ENCODE results near the gene HSD17B11. TPM values are rescaled to one million over a fixed set of nuclear protein-coding genes. Genes with fewer than 3 reads are reported as not detected.

HSD17B11 gene
- polyA plus RNA-seq, 3 donors, result 86.9 to 330 (median 272) TPM

DNA sequence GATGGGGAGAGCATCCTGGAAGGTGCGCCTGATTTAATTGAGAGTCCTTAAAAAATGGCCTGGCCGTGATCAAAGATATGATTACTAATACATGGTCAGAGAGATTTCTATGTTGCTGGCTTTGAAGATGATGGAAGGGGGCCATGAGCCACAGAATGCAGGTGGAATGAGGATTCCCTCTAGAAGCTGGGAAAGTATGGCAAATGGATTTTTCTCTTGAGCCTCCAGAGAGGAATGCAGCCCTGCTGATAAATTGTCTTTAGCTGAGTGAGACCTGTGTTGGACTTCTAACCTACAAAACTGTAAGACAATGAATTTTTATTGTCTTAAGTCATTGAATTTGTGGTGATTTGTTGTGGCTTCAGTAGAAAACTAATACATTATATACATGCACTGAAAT lies 39.0 kb upstream of the HSD17B11 start:
- Histone ChIP-seq H3K4me1 (ENCODE audit: control insufficient read depth in 1 of 2, insufficient read depth in 2 of 2, low read length in 2 of 2) (no peaks in the 10 kb centered on the region), H4K20me1 (ENCODE audit: insufficient read depth, low read length) (no peaks in the 10 kb centered on the region), H3K4me2 (replicated peaks; ENCODE audit: extremely low read depth, low read length, poor library complexity, severe bottlenecking) (no peak overlapping the region), H3K36me3 (replicated peaks in 1 of 2; ENCODE audit: control insufficient read depth in 1 of 2, insufficient read depth in 2 of 2, low read length in 2 of 2) (peaks cover 0 to 3% of the 10 kb centered on the region in 2 donors), H3K27me3 (ENCODE audit: control insufficient read depth in 2 of 2, insufficient read depth in 2 of 2, low read length in 2 of 2) (no peaks in the 10 kb centered on the region), H3K9ac (ENCODE audit: insufficient read depth, low read length, poor library complexity, severe bottlenecking) (no peak overlapping the region), H3K4me3 (replicated peaks in 1 of 3; ENCODE audit: low read depth in 2 of 3, low read length in 3 of 3) (no peak overlapping the region), H3K27ac (ENCODE audit: low read depth in 1 of 2, low read length in 2 of 2) (no peak overlapping the region), H3K9me3 (replicated peaks in 1 of 2; ENCODE audit: control insufficient read depth in 1 of 2, insufficient read depth in 1 of 2, low read length in 2 of 2) (no peaks in the 10 kb centered on the region), H3K79me2 (ENCODE audit: insufficient read depth, low read length) (peaks cover 28% of the 10 kb centered on the region), H2AFZ (ENCODE audit: insufficient read depth, low read depth, low read length, poor library complexity, severe bottlenecking) (no peak overlapping the region)
- intact Hi-C loops (cut with micrococcal nuclease), result no loop called here
- no peak overlapping the region for H3K4me3 Mint-ChIP-seq
- H3K27ac Mint-ChIP-seq, result no peak overlapping the region
- H3K27me3 Mint-ChIP-seq (ENCODE audit: low read depth in 3 of 3), result peaks cover 0 to 1% (median 0%) of the 10 kb centered on the region in 3 donors
- WGBS (ENCODE audit: insufficient coverage), result 94% methylated on average over 2 of the region's 2 CpGs
- H3K36me3 Mint-ChIP-seq, result peaks cover 3 to 8% of the 10 kb centered on the region in 2 donors
- no peaks in the 10 kb centered on the region for H3K9me3 Mint-ChIP-seq
- TF ChIP-seq, protein P1, sequence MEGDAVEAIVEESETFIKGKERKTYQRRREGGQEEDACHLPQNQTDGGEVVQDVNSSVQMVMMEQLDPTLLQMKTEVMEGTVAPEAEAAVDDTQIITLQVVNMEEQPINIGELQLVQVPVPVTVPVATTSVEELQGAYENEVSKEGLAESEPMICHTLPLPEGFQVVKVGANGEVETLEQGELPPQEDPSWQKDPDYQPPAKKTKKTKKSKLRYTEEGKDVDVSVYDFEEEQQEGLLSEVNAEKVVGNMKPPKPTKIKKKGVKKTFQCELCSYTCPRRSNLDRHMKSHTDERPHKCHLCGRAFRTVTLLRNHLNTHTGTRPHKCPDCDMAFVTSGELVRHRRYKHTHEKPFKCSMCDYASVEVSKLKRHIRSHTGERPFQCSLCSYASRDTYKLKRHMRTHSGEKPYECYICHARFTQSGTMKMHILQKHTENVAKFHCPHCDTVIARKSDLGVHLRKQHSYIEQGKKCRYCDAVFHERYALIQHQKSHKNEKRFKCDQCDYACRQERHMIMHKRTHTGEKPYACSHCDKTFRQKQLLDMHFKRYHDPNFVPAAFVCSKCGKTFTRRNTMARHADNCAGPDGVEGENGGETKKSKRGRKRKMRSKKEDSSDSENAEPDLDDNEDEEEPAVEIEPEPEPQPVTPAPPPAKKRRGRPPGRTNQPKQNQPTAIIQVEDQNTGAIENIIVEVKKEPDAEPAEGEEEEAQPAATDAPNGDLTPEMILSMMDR (IDR thresholded peaks at IDR 0.05), result no peak
- DNase-seq, result no peak
- peaks cover 5% of the 10 kb centered on the region for H3K4me1 Mint-ChIP-seq

DNA sequence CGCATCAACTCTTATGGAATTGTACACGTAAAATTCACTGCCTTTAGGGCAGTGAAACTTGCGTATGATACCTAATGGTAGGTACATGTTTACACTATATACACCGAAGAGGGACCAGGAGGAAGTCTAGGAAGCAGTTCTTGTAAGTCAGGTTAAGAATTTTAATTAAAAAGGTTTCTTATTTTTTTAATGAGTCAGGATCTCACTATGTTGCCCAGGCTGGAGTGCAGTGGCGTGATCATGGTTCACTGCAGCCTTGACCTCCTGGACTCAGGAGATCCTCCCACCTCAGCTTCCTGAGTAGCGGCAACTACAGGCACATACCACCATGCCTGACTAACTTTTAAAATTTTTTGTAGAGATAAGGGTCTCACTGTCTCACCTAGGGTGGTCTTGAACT lies 38.0 kb upstream of the HSD17B11 start:
- DNase-seq, result no peak
- H3K4me2 ChIP-seq (replicated peaks; ENCODE audit: extremely low read depth, low read length, poor library complexity, severe bottlenecking), result no peak overlapping the region
- no peak overlapping the region for H3K4me3 ChIP-seq (replicated peaks in 1 of 3; ENCODE audit: low read depth in 2 of 3, low read length in 3 of 3)
- H3K36me3 Mint-ChIP-seq, result peaks cover 0 to 5% of the 10 kb centered on the region in 2 donors
- 100% methylated on average over 1 of the region's 6 CpGs for WGBS (ENCODE audit: insufficient coverage)
- TF ChIP-seq, protein P1 (IDR thresholded peaks at IDR 0.05), result no peak
- no peaks in the 10 kb centered on the region for H3K27me3 ChIP-seq (ENCODE audit: control insufficient read depth in 2 of 2, insufficient read depth in 2 of 2, low read length in 2 of 2)
- H4K20me1 ChIP-seq (ENCODE audit: insufficient read depth, low read length), result no peaks in the 10 kb centered on the region
- intact Hi-C loops (cut with micrococcal nuclease), result no loop called here
- no peak overlapping the region for H3K27ac ChIP-seq (ENCODE audit: low read depth in 1 of 2, low read length in 2 of 2)
- H3K79me2 ChIP-seq (ENCODE audit: insufficient read depth, low read length), result peaks cover 39% of the 10 kb centered on the region
- no peak overlapping the region for H3K4me3 Mint-ChIP-seq
- peaks cover 0 to under 1% of the 10 kb centered on the region in 2 donors for H3K4me1 ChIP-seq (ENCODE audit: control insufficient read depth in 1 of 2, insufficient read depth in 2 of 2, low read length in 2 of 2)
- no peak overlapping the region for H2AFZ ChIP-seq (ENCODE audit: insufficient read depth, low read depth, low read length, poor library complexity, severe bottlenecking)
- H3K9ac ChIP-seq (ENCODE audit: insufficient read depth, low read length, poor library complexity, severe bottlenecking), result no peak overlapping the region
- H3K4me1 Mint-ChIP-seq, result peaks cover 6% of the 10 kb centered on the region
- H3K36me3 ChIP-seq (replicated peaks in 1 of 2; ENCODE audit: control insufficient read depth in 1 of 2, insufficient read depth in 2 of 2, low read length in 2 of 2), result no peaks in the 10 kb centered on the region
- H3K27ac Mint-ChIP-seq, result no peak overlapping the region
- peaks cover 0 to 1% (median 0%) of the 10 kb centered on the region in 3 donors for H3K27me3 Mint-ChIP-seq (ENCODE audit: low read depth in 3 of 3)
- H3K9me3 ChIP-seq (replicated peaks in 1 of 2; ENCODE audit: control insufficient read depth in 1 of 2, insufficient read depth in 1 of 2, low read length in 2 of 2), result no peaks in the 10 kb centered on the region
- no peaks in the 10 kb centered on the region for H3K9me3 Mint-ChIP-seq

All from CD14-positive monocyte (primary cell).